ENCODE results near the gene DOCK9.

The DOCK9 gene

GRCh38 chr13:98879957-98880356, 97.9 kb downstream of the DOCK9 start:
- no peak for DNase-seq

- DNase-seq, result no peak
Observed at GRCh38 chr13:98879127-98879520, 98.7 kb downstream of the DOCK9 start.

GRCh38 chr13:98878486-98879126, 99.3 kb downstream of the DOCK9 start:
- no peak for DNase-seq

- DNase-seq, result no peak
Observed at GRCh38 chr13:98877936-98878335, 99.9 kb downstream of the DOCK9 start.

GRCh38 chr13:98877466-98877865, 100.4 kb downstream of the DOCK9 start:
- no peak for DNase-seq

GRCh38 chr13:98875146-98875729, 102.6 kb downstream of the DOCK9 start:
- no peak for DNase-seq

- DNase-seq, result no peak
Observed at GRCh38 chr13:98874029-98874397, 103.9 kb downstream of the DOCK9 start.

GRCh38 chr13:98873377-98874028, 104.4 kb downstream of the DOCK9 start:
- DNase-seq, result no peak

- no peak for DNase-seq
Observed at GRCh38 chr13:98871727-98872126, 106.1 kb downstream of the DOCK9 start.

- DNase-seq, result no peak
Observed at GRCh38 chr13:98869408-98870090, 108.3 kb downstream of the DOCK9 start.

GRCh38 chr13:98868932-98869331, 108.9 kb downstream of the DOCK9 start:
- no peak for DNase-seq

- DNase-seq, result no peak
Observed at GRCh38 chr13:98866882-98867281, 111.0 kb downstream of the DOCK9 start.

GRCh38 chr13:98860491-98860890, 117.4 kb downstream of the DOCK9 start:
- DNase-seq, result no peak

- no peak for DNase-seq
Observed at GRCh38 chr13:98858191-98858590, 119.7 kb downstream of the DOCK9 start.

GRCh38 chr13:98856983-98857382, 120.9 kb downstream of the DOCK9 start:
- DNase-seq, result no peak

GRCh38 chr13:98854448-98854847, 123.4 kb downstream of the DOCK9 start:
- DNase-seq, result no peak

GRCh38 chr13:98853771-98854221, 124.1 kb downstream of the DOCK9 start:
- peak; percentile 44 for DNase-seq

GRCh38 chr13:98851276-98851675, 126.6 kb downstream of the DOCK9 start:
- no peak for DNase-seq

GRCh38 chr13:98848746-98849145, 129.1 kb downstream of the DOCK9 start:
- DNase-seq, result peak; percentile 50

GRCh38 chr13:98847780-98848179, 130.1 kb downstream of the DOCK9 start:
- DNase-seq, result no peak

- no peak for DNase-seq
Observed at GRCh38 chr13:98846986-98847385, 130.9 kb downstream of the DOCK9 start.

- no peak for DNase-seq
Observed at GRCh38 chr13:98846521-98846920, 131.3 kb downstream of the DOCK9 start.

GRCh38 chr13:98845742-98846141, 132.1 kb downstream of the DOCK9 start:
- no peak for DNase-seq

GRCh38 chr13:98844021-98844420, 133.8 kb downstream of the DOCK9 start:
- DNase-seq, result no peak

Measured in fibroblast of skin of abdomen (primary cell).